Muscle of arm (tissue), 12 donors: ENCODE results near the gene ACD. TPM values are rescaled to one million over a fixed set of nuclear protein-coding genes. Genes with fewer than 3 reads are reported as not detected.
A peak's percentile ranks its signal among the peaks of the same experiment; 100 is the strongest.

Experiments used
- DNase-seq: peaks from one replicate; pipeline ENCODE4 v3.0.0-alpha.2; 2013
- polyA plus RNA-seq, 12 donors: library from polyadenylated mRNA; unstranded; fragments of 120-200 nt; gene quantifications; one replicate each; pipeline ENCODE4 v1.2.1, GENCODE V29; 2013; ENCODE audit not compliant: insufficient read length in 12 of 12

Gene ACD
- polyA plus RNA-seq, 12 donors, result 9.6 to 29.9 (median 13.0) TPM; not detected in 1

DNA sequence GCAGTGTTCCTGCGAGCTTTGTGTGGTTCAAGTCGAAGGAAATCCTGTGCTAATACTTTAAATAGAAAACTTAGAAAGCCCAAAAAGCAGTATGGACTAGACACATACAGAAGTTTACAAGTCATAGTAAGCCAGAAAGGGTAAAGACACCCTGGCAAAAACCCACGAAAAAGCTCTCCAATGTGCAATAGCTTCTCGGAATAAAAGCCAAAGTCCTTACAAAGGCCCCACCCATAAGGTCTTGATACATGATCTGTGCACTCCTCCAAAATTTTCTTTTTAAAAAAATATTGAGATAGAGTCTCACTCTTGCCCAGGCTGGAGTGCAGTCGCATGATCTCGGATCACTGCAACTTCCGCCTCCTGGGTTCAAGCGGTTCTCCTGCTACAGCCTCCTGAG lies 16.9 kb upstream of the ACD start:
- no peak for DNase-seq

DNA sequence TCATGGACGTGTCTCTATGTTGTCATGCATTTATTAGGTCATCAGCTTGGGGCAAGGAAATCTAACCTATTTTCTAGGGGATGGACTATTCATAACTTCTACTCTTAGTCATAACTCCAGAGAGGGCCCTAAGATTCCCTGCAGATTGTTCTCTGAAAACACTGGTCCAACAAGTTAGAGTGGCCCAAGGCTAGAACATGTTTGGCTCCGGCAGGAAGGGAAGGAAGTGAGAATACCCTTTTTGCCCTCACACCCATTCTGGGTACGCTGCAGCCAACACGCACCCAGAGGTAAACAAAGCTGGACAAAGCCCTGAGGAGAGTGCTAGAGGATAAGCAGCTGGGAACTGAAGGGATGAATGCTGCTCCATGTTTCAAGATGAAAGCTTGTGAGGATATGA lies 16.5 kb upstream of the ACD start:
- DNase-seq, result no peak

DNA sequence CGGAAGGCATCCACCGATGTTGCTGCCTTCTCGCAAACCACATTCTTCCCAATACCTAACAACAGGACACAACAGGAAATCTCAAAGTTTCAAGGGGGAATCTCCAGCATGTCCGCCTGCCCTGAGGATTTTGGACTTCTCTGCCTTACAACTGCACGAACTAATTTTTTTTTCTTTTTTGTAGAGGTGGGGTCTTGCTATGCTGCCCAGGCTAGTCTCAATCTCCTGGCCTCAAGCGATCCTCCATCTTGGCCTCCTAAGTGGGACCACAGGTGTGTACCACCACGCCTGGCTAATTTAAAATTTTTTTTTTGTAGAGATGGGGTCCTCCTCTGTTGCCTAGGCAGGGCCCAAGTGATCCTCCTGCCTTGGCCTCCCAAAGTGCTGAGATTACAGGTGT lies 15.9 kb upstream of the ACD start:
- DNase-seq, result no peak

DNA sequence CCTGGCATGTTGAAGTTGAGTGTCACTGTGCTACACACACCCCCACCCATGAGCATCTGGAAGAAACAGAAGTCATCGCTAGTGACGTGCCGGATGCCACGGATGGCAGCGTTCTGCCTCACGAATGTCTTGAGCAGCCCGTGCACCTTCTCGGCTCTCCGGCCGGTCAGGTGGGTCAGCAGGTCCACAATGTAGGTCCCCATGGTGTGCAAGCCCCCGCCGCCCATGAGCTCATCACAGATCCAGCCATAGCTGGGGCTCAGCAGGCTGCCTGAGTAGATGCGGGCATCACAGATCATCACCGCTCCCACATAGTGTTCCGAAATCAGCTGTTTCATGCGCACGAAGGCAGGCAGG lies 15.5 kb upstream of the ACD start:
- no peak for DNase-seq

DNA sequence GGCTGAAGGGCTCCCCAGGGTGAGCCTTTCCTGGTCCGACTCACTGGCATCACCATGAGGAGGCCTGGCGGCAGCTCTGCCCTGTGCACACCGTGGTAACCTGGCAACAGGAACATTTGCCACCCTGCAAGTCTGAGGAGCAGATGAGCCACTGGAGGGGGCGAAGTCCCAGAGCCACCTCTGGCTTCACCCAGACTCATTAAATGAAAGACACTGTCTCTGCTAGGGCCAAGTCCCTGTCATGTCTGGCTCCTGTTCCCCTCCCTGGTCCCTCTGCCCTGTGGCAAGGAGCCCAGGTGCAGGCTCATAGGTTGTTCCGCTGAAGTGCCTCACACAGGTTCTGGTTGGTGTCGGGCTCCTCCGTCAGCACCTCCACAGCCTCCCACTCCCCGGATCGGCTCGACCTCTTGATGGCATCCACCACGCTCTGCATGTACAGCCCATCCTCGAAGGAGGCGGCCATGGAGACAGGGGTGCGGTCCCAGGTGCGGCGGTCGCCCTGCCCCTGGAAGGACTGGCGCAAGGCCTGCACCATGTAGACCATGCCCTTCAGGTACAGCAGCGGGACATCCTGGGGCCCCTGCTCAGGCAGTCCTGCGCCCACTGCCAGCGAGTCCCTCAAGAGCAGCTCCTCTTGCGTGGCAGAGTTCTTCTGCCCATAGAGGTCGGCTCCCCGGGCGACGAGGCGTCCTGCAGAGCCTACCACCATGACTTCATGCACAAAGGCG lies 15.0 kb upstream of the ACD start:
- DNase-seq, result no peak

DNA sequence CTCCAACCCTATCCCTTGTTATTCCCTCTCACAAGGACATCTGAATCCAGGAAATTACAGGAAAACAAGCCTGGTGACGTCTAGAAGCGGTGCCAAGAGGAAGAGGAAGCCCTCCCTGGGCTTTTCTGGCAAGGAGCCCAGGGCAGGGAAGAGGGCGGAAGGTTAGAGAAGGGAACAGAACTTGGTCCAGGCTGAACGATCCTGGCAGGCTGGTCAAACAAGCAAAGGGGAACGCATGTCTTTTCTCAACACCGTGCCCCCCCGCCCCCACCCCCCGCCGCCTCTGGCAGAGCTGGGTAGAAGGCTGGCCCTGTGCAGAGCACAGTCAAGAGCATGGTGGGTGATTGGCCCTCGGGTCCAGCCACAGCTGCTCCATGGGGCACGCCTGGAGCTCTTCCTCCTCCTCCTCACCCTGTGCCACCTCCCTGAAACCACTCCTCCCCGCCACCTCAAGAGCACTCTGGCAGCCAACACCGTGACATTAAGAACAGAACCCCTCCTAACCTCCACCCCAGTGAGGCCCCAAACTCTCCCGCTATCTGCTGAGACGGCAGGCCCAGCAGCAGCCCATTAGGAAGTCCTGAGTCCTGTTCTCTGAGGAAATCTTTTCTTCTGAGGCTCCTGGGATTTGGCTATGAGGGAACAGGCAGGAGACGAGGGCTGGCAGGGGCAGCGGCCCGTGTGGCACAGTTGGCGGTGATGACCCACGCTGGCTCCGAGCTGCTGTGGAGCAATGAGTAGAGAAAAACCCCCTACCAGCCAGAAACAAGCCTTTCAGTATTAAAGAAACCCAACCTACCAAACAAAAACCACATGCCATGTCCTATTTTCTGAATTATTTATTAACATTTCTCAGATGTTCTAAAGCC lies 13.9 kb upstream of the ACD start:
- DNase-seq, result no peak

DNA sequence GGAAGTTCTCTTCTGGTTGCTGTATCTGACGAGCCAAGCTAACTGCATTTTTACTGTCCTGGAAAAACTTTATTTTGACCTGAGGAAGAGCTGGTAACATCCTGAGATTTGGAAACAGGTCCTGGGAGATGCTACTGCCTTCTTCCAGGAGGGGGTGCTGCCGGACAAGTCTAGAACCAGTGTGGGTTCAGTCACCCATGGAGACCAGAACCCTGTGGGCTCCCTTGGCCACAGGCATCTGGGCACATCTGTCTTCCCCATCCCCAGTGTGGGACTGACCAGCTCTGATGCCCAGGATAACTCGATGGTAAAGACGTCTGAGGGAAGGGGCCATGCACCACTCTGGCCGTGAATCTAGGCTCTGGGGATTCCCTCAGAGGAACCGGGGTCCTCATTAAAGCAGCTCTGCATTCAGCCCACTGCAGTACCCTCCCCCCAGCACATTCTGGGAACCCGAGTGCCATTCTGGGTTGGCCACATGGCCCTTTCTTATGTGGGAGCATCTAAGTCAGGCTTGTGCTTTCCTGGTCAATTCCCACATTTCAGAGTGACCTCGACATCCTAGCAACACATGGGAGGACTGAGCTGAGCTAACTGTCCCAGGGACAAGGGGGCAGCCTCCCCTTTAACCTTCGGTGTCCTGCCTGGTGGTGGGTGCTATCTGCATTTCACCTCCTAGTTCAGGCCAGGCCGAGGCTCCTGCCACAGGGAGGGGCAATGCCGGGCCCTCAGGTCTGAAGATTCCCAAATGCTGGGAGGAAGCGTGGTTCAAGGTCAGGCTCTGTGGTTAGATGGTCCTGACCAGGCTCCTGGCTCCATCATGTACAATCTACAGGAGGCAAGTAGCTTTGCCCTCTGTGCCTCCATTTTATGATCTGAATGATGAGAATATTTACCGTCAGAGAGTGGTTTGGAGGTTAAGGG lies 12.9 kb upstream of the ACD start:
- no peak for DNase-seq

DNA sequence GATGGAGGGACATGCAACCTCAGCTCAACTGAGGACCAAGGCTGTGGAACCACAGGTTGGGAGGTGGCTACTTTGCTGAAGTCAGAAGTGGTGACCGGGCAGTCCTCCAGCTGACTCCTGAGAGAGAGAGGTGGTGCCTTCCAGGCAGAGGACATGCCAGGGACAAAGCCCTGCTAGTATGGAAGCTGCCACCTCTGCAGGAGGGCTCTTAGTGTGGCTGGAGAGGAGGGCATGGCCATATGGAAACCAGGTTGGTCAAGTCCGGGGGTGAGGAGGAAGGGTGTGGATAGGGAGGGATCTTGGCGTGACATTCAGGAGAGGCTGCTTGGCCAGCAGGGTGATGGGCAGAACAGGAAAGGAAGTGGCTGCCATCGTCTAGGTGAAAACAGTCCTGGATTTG lies 12.2 kb upstream of the ACD start:
- no peak for DNase-seq

DNA sequence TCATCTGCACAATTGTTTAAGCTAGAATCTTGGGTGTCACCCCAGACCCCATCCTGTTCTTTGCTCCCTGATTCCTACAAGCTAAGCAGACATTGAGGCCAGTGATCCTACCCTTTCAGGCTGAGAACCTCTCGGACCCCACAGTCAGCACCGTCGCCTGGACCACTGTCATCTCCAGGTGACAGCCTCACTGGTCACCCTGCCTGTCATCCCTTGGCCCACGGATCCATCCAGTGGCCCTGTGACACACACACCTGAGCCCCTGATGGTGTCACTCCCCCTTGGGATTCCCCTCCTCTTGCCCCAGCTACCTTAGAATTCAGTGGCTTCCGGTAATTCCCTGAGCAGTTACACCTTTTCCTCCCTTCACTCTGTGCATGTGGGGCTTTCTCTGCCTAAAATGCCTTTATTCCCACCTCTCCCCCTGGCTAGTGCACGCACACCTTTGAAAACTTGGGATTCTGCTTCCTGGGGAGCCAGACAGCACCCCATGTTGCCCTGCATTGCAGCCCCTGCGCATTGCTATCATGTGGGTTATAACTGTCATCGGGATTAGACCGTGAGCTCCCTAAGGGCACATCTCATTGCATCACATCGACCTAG lies 9.5 kb upstream of the ACD start:
- DNase-seq, result no peak

DNA sequence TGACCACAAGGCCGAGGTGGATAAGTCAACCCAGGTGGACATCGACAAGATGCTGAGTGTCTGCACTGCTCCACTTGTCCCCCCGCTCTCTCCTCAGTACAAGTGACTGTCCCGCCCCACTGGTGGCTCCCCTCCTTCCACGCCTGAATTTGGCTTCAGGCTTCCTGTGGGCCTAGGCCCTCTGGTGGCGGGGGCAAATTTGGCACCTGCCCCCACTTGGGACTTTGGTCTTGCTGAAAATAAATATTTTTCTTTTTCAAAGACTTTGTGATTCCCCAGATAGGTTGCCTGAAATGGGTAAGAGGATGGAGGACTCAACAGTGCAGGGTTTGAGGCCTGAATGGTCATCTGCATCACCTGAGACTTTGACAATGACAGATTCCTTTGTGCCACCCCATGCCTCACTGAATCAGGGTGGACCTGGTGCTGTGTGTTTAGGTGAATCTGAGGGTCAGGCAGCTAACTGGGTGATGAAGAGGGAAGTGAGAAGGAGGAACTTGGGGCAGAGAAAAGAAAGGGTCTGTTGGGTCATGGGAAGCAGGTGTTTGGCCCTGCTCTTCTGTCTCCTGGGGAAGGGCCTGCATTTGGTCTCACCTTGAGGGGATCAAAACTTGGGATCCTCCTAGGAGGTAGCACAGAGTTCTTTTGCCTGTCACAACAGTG lies 8.6 kb upstream of the ACD start:
- no peak for DNase-seq

DNA sequence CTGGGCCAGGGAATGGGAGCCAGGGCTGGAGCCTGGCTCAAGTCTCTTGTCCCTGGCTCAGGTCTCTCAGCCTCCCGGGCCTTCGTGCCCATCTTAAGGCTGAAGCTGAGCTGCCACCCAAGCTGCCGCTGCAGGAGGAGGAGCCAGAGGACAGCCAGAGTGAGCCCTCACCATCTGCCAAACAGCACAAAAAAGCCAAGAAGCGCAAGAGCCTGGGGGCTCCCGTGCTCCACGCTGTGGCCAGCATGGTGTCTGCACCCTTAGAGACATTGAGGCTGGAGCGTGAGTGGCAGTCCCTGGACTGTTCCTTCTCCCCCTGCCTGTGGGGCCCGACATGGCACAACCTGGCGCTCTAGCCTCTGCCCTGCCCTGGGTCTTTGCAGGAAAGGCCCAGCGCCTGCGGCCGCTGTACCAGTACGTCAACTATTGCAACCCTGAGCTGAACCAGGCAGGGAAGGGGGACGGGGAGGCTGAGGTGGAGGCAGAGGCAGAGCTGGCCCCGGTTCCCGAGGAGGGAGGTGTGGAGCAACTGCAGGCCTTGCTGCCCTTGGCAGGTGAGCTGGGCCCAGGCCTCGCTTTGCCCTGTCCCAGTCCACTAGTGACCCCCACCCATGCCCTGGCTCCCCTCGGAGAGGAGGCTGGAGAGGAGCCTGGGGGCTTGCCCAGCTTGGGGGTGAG lies 7.9 kb upstream of the ACD start:
- peak; percentile 86 for DNase-seq

DNA sequence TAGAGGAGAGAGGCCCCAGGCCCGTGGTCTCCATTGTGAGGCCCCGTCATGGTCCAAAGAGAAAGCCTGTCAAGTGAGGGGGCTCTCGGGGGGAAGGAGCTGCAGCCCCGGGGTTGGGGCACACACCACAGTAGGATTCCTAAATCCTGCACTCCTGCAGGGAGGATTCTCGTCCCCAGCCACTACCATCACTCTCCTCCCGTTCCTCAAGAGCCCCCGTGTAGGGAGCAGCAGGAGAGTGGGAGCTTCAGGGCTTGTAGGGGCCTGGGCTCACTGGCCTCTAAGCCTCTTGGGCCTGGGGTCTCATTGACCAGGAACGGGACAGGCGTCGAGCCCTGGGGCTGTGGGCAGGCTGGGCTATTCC lies 7.4 kb upstream of the ACD start:
- DNase-seq, result no peak

DNA sequence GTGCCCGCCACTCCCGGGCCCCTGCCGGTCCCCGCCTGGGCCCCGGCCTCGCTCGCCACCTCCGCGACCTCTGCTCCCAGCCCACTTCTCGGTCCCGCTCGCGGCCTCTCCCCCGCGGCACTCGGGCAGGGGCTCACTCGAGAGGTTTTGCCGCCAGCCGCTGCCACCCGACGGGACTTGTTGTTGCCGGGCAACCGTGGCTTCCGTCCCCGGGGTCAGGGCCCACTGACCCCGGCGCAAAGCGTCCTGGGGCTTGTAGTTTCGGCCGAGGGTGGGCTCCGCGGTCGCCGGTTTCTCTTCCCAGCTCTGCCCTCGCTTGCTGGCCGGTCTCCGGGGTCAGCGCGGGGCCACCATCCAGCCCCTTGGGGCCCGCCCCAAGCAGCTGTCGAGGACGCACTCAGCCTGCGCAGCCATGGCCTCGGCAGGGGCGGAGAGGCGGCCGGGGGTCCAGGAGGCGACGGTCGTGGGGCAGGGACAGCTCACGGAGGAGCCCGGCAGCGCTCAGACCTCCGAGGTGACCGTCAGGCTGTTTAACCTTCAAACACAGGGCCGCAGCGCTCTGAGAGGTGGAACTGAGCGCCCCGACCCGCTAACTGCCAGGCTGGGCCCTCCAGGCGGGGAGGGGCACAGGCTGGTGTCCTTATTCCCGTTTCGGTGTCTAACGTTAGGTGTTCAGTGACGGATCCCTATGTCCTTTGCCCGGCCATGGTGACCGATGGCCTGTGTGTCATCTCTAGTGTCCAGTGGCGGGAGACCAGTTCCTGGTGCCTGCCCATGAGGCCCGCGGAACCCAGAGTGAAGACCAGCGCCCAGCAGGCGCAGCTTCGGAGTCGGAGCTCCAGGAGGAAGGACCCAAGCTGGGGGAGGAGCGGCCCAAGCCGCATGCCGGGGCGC lies 6.7 kb upstream of the ACD start, which contains the start of the genes C16orf86 and ENKD1:
C16orf86 (plus strand) TSS at position 256 of the 894 bp plus-strand sequence; CDS start at position 413, 157 bp downstream.
ENKD1 (minus strand) TSS at position 192 of the 894 bp plus-strand sequence. CDS start 308 bp downstream, outside the sequence.
- peak; percentile 83 for DNase-seq

DNA sequence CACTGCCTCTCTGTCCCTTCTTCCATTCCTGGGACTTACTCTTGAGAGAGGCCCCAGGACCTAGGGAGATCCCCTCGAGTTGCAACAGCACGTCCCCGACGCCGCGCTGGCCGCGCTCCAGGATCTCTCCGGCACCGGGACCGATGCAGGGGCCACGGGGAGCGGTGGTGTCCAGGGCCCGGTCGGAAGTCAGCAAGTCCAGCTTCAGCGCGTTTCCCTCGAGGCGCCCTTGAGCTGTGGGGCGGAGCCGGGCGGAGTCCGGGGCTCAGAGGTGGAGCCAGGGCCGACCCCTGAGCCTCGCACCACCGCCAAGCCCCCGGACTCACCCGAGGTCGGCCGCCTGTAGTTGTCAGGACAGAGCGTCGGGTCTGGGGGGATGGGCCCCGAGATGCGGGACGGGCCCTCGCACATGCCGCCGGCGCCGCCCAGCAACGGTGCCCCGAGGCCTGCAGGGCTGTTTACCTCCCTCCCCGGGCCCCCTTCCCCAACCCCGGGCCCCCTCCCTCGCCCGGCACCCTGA lies 6.0 kb upstream of the ACD start:
- DNase-seq, result no peak

DNA sequence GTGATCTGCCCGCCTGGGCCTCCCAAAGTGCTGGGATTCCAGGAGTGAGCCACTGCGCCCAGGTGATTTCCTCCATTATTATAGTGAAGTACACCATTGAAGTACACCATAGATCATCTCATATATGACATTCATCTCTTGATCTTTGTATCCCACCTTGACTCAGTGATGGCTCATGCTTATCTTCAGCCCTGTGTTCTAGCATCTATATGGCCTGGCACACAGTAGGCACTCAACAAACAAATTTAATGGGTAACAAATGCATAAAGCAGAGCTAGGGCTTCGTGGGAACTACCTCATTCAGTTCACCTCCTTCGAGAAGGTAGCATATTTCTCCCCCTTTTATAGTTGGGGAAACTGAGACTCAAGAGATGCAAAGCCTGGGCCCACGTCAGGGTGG lies 5.5 kb upstream of the ACD start:
- no peak for DNase-seq

DNA sequence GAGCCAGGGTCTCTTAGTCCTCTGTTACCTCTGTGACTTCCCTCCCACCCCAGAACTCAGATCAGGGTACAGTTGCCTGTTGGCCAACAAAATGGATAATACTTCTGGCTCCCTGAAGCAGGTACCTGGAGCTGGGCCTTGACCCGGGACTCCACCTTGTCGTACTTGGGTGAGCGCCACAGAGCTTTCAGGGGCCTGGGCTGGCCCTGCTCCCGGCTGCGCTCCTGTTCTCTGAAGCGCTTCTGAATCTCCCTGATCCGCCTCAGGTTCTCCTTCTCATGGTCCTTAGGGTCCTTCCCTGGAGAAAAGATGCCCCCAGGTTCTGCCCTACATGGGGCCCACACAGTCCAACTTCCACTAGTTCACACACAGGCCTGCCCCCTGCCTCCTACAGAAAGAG lies 4.8 kb upstream of the ACD start:
- DNase-seq, result no peak

DNA sequence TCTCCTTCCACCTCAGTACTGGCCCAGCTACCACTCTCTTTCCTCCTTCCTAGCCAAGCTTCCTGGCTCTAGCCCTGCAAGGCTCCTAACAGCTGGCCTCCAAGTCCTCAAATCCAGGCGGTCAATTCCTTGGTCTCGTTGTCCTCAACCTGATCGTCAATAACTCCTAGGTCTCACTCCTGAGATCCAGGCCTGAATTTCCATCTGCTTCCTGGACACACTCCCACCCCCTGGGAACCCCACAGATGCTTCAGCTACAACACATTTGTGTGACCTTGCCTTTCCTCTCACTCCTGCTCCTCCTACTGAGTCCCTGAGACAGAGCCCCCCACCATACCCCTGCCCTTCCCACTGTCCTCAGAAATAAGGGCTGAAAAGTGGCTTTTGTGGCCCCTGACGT lies 4.2 kb upstream of the ACD start:
- no peak for DNase-seq

DNA sequence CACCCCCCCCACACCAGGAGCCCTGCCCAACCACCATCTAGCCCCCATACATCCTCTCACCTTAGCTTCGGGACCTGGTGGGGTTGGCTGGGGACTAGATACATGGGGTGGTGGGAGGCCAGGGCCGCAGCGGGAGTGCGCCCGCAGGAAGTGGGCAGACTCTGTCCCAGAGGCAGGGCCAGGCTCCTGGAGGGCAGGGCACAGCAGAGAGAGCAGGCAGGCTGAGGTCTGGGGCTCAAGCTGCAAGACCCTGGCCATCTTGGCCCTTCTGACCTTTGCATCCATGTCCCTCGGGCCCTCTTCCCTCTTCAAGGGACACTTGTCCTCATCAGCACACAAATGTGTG lies 3.8 kb upstream of the ACD start:
- DNase-seq, result no peak

DNA sequence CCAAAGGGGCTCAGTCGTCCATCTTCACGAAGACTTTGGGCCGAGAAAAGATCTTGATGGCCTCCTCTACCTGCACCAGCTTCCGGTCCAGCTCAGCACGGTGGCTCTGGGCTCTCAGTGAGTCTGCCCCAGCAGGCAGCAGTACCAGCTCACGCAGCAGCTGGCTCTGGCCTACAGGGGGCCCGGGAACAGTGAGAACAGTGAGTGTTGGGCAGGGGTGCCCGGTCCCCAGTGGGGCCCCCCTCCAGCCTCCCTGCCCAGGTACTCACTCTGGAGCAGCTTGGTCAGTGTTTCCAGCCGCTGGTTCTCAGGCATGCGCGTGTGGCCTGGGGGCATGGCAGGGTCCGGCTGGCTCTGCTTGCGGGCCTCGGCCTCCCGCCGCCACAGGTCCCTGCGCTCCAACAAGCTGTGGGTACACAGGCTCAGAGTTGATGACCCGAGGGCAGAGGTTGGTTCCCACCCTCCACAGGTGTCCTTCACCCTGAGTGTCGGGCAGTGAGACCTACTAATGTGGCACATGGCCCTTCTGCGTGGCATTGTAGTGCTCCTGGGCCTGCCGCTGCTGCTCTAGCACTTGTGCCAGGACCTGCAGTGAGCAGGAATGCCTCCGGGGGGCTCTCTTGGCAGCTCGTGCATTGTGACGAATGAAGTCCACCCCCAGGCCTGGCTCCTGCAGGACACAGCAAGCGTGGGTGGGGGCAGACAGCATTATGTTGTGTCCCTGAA lies 3.3 kb upstream of the ACD start:
- no peak for DNase-seq
